Midbrain (tissue), 1 donor: ENCODE results near the gene GALNT13.

ENCODE experiments used
- DNase-seq: peaks from one replicate; lab custom pipeline; 2025; lab: John Stamatoyannopoulos, UW

GALNT13 gene

DNA sequence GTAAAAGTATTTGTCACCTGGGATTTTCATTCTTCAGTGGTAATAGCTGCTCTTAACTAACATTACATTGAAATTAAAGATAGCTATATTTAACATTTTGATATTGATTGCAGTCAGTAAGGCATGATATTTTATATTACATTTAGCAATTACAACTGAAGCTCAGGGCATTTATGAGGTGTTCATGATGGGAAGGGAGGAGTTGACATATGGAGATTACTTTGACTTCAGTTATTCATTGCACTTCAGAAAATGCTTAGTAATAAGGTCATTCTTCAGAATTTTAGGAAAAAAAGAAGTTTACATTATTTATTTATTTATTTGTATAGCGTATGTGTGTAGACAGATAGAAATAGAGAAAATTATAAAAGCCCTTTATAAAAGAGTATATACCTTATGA lies 352.0 kb downstream of the GALNT13 start:
- no peak for DNase-seq

DNA sequence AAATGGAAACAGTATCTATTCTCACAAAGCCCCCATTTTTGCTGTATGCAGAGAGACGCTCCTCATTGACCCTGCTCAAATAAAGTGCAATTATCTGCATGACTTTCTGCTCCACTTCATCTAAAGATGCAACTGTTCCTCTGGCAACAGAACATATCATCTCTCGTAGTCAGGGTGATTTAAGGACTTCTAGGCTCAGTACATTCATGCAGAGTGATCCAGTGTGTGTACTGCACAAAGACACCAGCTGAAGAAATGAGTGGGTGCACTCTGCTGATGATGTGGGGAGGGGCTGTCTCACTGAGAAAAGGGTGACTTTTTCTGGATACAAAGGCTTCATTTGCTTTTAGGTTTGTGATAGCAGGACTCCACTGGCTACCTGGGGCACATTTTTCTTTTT lies 355.2 kb downstream of the GALNT13 start:
- no peak for DNase-seq

DNA sequence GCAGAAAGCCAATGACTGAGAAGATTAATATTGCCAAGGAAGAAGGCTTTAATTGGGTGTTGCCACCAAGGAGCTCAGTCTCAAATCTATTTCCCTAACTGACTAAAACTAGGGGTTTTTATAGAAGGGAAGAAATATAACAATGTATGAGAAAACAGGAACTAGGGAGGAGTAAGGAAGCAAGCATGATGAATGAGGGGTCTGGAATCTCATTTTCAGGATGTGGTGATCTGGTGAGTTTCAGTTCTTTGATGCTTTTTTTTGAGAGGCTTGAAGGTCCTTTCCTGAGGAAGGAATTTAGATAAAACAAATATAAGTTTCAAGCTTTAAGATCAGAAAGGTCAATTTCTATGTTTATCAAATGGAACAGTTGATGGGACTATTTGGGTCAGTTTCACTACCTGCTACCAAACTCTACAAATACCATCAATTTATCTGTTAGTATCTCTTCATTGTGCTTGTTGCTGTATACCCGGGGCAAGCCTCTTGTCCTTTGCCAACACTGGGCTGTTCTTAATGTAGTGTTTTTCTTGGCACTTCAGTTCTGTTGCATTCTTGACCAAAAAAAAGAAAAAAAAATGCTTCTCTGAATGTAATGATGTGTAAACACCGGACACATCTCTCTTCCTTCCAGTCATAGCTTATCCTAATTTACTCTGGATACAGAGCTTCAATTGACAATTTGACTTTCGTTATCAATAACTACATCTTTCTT lies 357.0 kb downstream of the GALNT13 start:
- no peak for DNase-seq

GRCh38 chr2:154229966-154230365 lies 358.2 kb downstream of the GALNT13 start:
- no peak for DNase-seq

- DNase-seq, result no peak
These were observed 359.3 kb downstream of the GALNT13 start for GRCh38 chr2:154231021-154231420.

GRCh38 chr2:154233231-154233630 lies 361.5 kb downstream of the GALNT13 start:
- no peak for DNase-seq

- DNase-seq, result no peak
These were observed 366.5 kb downstream of the GALNT13 start for GRCh38 chr2:154238252-154238651.

DNA sequence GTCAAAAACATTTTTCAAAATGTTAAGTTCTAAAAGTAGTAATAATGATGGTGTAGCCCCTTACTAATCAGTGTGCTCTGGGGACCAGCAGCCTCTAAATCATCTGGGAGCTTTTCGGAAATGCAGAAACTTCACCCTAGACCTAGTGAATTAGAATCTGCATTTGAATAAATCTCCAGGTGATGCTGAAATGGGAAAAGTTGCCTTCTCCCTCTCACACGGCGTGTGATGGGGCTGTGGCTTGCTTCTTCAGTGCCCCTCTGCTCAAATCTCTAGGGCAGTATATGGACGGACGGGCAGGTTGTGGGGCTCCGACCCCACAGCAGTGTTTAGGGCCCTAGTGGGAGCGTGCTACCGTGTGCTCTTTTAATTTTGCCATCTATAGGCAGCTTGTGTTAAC lies 368.6 kb downstream of the GALNT13 start:
- DNase-seq, result no peak

DNA sequence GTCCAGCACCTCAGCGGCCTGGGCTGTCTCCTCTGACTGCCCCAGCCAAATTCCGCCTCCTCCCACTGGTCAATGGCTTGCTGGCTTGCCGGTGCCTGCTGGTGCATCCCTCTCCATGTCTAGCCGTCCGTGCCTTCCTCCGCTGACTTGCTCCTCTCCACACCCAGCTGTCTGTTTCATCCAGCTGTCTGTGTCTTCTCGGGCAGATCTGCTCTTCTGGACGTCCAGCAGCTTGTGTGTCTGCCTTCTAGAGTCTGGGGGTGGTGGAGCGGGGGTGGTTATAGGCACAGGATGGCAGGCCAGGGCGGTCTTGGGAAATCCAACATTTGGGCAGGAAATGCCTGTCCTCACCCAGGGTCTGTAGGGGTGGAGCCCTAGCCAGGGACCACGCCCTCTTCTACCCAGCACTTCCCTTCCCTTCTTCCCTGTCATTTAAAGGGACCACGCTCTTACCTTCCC lies 369.2 kb downstream of the GALNT13 start:
- no peak for DNase-seq

- DNase-seq, result no peak
These were observed 371.0 kb downstream of the GALNT13 start for GRCh38 chr2:154242687-154243086.

GRCh38 chr2:154243685-154244084 lies 372.0 kb downstream of the GALNT13 start:
- DNase-seq, result no peak

GRCh38 chr2:154244932-154245331 lies 373.2 kb downstream of the GALNT13 start:
- DNase-seq, result no peak

DNA sequence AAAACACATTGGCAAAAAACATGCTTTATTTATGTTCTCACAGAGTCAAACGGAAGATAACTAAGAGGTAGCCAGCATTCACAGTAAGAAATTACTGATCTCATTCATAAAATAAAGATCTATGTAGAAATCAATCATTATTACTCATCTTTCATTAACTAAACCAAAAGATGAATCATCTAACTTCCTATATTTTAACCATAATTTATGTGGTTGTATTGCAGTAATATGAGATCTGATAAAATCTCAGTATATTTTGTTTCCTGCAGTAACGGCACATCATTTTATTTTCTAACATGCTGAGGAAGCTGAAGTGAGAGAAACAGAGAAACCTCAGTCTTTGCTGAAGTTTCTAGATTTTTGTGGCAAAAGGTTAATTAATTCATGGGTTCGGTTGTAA lies 375.8 kb downstream of the GALNT13 start:
- no peak for DNase-seq

DNA sequence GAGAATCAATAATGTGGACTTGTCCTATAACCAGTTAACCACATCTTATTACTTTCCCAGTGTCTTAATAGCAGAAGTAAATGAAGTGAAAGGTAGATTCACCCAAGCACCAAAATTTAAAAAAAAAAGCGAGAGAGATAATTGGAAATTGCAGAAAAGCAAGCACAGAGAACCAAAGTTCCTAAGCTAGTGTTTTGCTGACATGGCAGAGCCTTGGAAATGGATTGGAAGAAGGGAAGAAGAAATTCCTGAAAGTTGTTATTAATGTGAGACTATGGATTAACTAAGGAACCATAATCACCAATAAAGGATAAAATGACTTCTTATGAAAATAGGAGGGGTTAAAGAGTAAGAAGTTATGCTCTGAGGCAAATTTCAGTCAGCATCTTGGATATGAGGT lies 384.4 kb downstream of the GALNT13 start:
- DNase-seq, result no peak

- no peak for DNase-seq
These were observed 387.3 kb downstream of the GALNT13 start for GRCh38 chr2:154259030-154259429.

- DNase-seq, result no peak
These were observed 389.8 kb downstream of the GALNT13 start for GRCh38 chr2:154261473-154262027.

DNA sequence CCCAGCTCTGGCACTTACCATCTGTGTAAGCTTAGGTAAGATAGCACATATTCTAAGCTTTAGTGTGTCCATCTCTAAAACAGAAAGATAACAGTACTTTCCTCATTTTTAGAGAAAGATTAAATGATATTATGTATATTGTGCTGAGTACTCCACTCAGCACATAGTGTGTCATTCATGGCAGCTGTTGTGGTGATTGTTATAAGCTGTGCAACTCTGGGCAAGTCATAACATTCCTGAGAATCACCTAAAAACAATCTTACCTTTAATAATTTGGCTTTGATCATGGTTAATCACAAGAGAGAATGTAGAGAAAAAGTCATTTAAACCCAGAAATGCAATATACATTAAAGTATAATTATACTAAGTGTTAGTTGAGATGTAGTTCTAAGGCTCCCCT lies 391.5 kb downstream of the GALNT13 start:
- DNase-seq, result no peak

DNA sequence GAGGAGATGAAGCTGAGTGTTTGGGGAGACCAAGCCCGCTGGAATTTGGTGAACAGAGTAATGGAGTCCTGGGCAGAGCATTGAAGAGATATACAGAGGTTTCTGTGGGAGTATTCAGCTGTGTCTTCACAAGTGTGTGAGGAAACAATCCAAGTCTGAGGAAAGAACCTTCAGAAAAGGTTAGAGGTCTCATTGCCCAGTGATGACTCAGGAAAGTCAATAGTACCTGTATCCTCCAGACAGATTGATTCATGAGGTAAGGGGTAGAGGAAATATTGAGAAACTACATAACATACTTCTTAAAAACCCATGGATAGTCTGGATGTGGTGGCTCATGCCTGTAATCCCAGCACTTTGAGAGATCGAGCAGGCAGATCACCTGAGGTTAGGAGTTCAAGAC lies 392.3 kb downstream of the GALNT13 start:
- DNase-seq, result no peak

GRCh38 chr2:154267983-154268382 lies 396.3 kb downstream of the GALNT13 start:
- no peak for DNase-seq

DNA sequence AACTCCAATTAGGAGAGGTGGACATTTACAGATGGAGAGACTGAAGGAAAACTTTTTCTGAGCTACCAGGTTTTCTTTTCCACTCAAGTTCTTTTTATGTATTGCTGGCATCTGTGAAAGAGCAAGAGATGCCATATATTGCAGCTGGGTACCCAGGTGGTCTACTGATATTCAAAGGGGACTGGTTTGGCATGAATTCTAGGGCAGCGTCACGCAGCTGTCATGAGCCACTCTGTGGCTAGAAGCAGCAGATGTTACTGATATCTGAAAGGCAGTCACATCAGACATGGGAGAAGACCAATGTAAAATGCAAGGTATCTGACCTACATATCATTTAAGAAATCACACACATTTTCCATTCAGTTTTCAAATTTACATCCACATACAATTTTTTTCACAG lies 408.8 kb downstream of the GALNT13 start:
- no peak for DNase-seq

GRCh38 chr2:154289870-154290269 lies 418.1 kb downstream of the GALNT13 start:
- no peak for DNase-seq

DNA sequence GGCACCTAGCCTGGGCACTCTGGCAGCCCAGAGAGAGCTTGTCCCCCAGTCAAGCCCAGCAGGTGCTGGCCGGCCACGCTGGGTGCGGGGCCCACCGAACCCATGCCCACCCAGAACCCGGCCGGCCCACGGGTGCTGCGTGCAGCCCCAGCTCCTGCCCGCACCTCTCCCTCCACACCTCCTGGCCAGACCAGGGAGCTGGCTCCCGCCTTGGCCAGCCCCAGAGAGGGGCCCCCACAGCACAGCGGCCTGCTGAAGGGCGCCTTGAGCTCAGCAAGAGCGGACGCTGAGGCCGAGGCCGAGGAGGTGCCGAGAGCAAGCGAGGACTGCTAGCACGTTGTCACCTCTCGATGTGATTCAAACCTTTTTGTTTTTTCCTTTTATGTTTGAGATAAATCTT lies 419.8 kb downstream of the GALNT13 start:
- DNase-seq, result no peak

- no peak for DNase-seq
These were observed 420.2 kb downstream of the GALNT13 start for GRCh38 chr2:154291927-154292326.

- no peak for DNase-seq
These were observed 422.1 kb downstream of the GALNT13 start for GRCh38 chr2:154293864-154294263.
